Hippocampal formation (tissue), 2 donors: Measurements from ENCODE around the gene IL21.
"Not testable (repeated sequence)": the region's sequence is repeated elsewhere in the genome, so short reads cannot be mapped to it uniquely, and the experiment has no call there.

ENCODE experiments used
- DNase-seq, 2 donors: peaks; one replicate each; lab custom pipeline; 2025; lab: John Stamatoyannopoulos, UW

IL21 gene

DNA sequence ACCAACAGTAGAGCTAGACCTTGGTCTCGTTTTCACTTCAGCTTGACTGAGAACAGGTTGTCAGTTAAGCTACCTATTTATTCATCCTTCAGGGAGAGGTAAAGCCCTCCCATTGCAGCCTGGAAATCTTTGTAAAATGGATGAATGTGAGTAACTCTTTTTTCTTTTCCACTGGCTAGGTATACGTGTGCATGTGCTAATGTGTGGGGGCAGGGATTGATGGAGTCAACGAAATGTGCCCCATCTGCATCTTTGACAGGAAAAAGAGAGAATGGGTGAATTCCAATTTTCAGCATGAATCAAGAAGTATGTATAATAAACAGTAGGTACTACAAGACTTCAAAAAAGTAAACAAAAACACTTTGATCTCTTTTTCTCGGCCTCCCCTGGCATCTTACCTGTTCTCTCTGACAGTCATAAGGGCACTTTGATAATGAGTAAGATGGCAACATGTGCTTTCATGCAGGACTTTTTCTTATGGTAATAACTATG lies at the start of gene IL21:
IL21 (minus strand) TSS at position 51 of the 492 bp plus-strand sequence. CDS start 55 bp downstream, outside the sequence.
- no peak for DNase-seq

DNA sequence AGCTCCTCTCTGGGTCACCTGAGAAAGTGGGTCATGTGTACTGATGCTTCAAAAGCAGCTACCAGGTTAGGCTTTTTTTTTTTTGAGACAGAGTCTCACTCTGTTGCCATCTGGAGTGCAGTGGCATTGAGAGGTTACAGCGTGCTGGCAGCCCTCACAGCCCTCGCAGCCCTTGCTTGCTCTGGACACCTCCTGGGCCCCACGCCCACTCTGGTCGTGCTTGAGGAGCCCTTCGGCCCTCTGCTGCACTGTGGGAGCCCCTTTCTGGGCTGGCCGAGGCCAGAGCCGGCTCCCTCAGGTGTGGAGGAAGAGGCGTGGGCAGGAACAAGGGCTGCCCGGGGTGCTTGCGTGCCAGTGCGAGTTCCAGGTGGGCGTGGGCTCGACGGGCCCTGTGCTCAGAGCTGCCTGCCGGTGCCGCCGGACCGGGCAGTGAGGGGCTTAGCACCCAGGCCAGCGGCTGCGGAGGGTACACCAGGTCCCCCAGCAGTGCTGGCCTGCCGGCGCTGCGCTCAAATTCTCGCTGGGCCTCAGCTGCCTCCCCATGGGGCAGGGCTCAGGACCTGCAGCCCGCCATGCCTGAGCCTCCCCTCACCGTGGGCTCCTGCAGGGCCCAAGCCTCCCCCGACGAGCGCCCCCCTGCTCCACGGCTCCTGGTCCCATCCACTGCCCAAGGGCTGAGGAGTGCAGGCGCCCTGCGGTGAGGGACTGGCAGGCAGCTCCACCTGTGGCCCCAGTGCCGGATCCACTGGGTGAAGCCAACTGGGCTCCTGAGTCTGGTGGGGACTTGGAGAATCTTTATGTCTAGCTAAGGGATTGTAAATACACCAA lies 49.3 kb upstream of the IL21 start:
- no peak for DNase-seq

DNA sequence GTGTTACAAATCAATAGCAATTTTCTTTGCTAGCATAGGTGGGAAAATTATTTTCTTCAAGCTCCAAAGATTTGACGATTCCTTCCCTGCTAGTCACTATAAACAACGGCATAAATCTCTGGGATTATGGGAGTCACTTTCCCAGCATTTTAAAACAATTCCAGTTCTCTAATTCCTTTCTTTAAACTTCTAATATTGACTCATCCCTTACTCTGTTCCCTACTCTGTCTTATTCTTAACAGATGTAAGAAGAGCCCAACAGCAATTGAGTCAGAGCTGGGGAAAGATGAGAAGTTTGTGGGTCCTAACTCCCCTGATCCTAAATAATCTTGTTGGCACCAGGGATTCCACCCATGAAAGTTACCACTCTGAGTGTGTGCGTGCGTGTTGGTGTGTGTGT lies 47.4 kb upstream of the IL21 start:
- no peak for DNase-seq

- DNase-seq: no peak
Measured at GRCh38 chr4:122666527-122667245, 45.8 kb upstream of the IL21 start.

- DNase-seq: no peak
Measured at GRCh38 chr4:122665161-122665929, 44.5 kb upstream of the IL21 start.

- no peak for DNase-seq
Measured at GRCh38 chr4:122663814-122664610, 43.1 kb upstream of the IL21 start.

- DNase-seq: no peak
Measured at GRCh38 chr4:122663291-122663690, 42.4 kb upstream of the IL21 start.

DNA sequence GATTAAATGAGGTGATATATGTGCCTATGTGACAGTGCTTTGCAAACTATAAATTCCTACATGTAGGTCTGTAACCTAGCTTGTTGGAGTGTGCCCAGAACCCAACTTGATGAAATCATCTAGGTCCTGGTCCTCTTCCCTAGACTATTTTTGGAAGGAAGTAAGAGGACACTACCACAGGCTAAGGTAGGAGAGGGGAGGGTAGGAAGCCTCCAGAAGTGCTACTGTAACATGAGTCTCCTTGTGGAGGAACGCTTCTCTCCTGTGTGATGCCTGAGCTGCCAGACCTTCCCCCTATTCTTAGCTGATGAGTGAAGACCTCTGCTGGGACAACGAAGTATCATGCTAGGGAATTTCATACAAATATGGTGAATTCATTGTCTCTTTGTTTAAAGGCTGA lies 41.8 kb upstream of the IL21 start:
- DNase-seq: no peak

DNA sequence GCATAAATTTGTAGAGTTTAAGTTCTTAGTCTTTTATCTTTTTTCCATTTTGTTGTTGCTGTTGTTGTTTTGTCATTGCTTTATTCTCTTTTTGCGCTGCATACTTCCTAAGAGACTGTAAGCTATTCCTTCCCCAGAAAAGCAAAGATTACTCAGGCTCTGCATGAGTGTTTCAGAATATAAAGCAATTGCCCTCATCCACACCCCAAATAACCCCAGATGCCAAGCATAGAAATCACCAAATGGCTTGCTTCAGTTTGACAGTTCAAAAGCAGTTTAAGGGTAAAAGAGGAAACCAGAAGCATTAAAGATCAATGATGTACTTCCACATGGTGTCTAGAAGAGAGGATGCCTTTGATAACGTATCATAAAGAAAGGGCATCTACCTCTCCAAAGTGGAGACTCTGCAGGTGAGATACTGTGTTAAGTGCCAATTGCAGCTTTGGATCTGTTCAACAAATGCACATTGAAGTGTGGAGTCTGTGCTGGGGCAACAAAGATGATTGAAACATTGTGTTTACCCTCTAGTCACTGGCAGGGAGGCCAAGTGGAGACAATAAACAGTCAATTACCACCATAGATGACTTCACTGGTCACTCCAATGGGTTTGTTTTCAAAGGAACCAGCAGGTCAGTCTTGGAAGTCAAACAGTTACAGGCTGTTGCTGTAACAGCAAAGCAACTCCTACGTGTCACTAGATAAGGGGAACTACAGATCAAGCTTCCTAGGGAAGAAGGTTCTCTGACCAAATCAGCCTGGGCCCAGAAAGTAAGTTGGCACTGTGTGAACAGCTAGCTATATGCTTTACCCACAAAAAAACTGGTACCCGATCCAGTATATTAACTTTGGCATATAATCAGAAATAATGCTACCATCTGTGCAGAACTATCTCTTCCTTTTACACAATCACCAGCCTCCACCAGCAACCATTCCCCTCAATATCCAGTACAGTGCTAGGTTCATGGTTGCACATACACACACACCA lies 40.6 kb upstream of the IL21 start:
- no peak for DNase-seq

DNA sequence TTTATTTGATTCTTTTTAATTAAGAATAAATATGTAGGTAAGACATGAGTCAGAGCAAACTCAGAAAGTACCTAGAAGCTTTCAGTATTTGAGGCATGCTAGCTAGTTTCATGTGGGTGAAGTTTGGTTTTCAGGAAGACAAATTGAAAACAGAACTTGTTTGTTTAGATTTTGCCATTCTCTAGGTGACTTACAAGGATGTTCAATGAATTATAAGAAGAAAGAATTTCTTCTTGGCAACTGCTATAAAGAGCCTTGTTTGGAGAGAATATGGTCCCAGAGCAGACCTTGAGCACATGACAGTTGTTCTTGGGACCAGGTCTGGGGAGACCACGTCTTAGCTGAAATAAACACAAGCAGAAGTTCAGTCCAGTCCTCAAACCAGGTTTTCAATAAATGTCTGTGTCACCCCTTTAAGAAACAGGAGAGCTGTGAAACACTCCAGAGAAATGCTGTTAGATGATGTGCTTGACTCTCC lies 38.0 kb upstream of the IL21 start:
- DNase-seq: no peak

DNA sequence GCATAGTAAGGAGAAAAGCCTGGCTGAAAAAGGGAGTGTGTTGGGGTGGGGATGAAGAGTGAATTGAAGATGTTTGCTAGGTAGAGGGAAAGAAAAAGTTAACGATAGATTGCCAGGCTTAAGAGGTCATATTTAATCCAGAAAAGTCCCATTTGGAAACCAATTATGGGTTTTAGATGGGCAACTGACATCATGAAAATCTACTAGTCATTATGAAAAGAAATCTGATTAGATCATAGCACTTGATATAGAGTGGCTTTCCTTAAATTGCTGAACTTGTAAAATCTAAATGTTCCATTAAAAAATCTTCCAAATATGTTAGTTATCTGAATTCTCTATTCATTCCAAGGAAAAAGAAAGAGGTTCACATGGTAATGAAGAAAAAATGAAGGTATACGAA lies 37.5 kb upstream of the IL21 start:
- no peak for DNase-seq

DNA sequence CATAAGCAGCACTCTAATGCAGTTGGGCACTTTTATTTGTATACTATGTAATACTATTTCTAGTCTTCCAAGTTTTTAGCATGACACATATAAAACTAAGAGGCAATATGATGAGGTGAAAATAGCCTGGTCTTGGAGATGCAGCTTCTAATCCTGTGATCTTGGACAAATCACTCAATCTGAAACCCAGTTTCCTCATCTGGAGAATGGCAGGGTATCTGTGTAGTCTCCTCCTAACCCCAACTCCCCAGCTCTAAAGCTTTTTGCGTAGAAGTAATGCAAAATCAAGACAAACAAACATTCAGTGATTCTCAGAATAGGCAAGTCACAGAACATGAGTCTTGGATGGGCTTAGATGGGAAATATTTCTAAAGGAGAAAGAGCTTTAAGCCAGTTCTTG lies 36.7 kb upstream of the IL21 start:
- no peak for DNase-seq

GRCh38 chr4:122656583-122656982 lies 35.7 kb upstream of the IL21 start:
- DNase-seq: not testable (repeated sequence)

DNA sequence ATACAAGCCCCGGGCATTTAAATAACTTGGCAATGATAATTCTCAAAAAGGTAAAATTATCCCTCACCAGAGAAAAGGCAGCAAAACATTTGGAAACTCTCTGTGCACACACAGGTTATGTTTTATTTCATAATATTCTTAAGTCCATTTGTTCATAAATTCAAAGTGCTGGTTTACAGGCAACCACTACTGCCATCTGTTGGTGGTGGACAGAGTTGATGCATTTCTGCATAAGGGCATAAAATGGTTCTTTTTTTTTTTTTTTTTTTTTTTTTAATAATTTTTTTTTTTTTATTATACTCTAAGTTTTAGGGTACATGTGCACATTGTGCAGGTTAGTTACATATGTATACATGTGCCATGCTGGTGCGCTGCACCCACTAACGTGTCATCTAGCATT lies 31.5 kb upstream of the IL21 start:
- no peak for DNase-seq

DNA sequence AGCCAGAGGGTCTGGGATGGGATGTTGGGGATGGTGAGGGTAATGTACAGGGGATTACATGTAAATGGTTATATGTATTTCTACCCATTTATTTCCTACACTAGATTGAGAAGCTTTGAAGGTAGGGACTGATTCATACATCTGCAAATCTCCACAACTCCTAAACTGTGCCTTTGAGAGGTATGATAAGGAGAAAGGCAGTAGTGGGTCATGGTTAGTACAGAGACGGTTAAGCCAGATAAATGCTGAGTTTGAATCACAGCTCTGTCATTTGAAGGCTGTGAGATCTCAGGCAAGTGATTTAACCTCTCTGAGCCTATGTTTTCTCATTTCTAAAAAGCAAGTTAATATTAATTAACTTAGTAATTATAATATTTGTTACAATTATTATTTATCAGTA lies 29.3 kb upstream of the IL21 start:
- DNase-seq: no peak

DNA sequence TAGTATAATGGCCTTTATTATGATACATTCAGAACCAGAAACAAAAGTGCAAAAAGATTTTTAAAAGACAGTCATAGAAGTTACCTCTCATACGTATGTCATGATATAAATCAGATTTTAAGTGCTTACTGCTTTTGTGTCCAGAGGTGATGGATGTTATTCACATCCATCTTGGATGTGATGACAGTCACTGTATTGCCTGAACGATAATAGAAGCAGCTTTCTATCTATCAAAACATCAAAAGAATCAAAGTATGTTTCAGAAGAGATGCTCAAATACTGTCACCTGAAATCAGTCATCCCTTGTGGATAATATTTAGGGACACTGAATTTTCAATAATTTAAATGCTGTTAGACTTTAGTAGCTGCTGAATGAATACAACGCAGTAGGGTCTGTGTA lies 26.8 kb upstream of the IL21 start:
- no peak for DNase-seq

- no peak for DNase-seq
Measured at GRCh38 chr4:122643257-122643656, 22.4 kb upstream of the IL21 start.

- DNase-seq: no peak
Measured at GRCh38 chr4:122639181-122639580, 18.3 kb upstream of the IL21 start.

DNA sequence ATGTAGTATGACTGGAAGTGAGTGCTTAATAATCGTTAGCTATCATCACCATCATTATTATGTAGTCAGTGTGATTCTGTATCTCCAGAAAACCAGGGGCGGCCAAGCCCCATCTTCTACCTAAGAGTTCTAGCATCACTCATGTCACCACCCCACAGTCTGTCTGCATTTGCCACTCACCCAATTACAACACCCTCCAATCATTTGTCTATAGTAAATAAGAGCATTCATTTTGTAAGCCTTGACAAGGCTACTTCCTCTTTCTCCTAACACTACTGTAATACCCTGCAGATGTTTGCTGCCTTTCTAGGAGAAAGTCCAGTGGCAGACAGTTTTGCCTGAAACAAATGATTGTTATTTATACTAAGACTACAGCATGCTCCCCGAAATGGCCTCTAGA lies 15.8 kb upstream of the IL21 start:
- no peak for DNase-seq

GRCh38 chr4:122635205-122635604 lies 14.3 kb upstream of the IL21 start:
- DNase-seq: no peak
